NB4 (cell line): Measurements from ENCODE around the gene SMIM38.

Source experiments
- DNase-seq: peaks from one replicate; pipeline ENCODE4 v3.0.0; 2010; ENCODE audit warnings: low read depth
- H3K4me3 ChIP-seq: one replicate; pipeline ENCODE4 v1.5.1; 2011; ENCODE audit warnings: mild to moderate bottlenecking, low read depth, low read length, moderate library complexity
- CTCF ChIP-seq: IDR thresholded peaks from one replicate; pipeline ENCODE4 v1.5.1; 2012; ENCODE audit warnings: low read depth, low read length
- MAX ChIP-seq: IDR thresholded peaks from 2 replicates; pipeline ENCODE4 v1.6.1; 2011; ENCODE audit warnings: low read depth, low read length
- MYC ChIP-seq: IDR thresholded peaks from 2 replicates; pipeline ENCODE4 v1.6.1; 2011; ENCODE audit warnings: low read depth, low read length
- POLR2A ChIP-seq: IDR thresholded peaks from 2 replicates; pipeline ENCODE4 v1.6.1; 2011; ENCODE audit warnings: mild to moderate bottlenecking; ENCODE audit not compliant: insufficient read length; ENCODE audit errors: extremely low read depth

SMIM38 gene

DNA sequence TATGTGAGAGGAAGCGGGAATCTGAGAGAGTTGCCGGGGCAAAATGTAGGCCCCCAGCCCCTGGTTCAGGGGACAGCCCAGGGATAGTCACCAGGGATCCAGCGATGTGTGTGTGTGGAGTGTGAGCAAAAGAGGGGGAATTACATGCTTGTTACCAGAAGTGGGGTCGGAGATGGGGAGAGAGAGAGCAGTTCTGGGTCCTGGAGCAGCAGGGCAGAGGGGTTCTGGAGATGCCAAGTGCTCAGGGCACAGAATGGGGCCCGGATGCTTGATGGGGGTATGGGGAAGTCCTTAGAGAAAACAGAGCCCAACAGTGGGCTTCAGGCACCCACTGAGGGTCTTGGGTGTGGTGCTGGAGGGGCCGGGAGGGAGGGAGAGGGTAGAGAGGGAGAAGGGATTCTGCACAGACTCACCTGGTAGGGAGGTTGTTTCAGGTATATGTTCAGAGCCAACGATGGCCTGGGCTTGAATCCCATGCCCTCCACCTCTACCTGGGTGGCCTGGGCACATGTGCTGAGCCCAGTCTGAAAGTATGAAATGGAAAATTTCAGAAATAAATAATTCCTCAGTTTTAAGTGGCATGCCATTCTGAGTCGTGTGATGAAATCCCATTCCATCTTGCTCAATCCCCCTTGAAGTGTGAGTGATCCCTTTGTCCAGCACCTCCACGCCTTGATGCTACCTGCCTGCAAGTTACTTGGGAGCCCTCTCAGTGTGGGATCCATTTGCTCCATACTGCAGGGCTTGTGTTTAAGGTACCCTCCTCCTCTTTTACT lies 12.4 kb downstream of the SMIM38 start:
- H3K4me3 ChIP-seq, result no peak overlapping the region
- DNase-seq, result no peak
- no peak for TF ChIP-seq POLR2A
- TF ChIP-seq MYC, result no peak
- no peak for TF ChIP-seq CTCF
- no peak for TF ChIP-seq MAX

DNA sequence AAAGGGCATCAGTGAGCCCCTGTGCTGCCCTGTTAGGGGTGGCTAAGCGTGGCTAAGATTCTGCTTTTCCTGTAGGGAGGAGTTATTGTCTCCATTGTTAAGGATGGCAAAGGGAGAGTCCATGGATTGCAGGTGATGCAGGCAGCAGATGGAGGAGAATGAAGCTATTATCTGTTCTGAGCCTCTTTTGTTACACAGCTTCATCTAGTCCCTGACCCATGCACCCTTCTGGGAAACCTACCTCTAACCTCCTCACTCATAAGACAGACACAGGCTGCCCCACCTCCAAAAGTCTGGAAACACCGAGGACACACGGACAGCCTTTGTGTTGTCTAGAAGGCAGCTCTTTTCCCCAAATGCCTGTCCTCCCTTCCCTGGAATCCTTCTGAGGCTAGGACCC lies 13.7 kb downstream of the SMIM38 start:
- no peak overlapping the region for H3K4me3 ChIP-seq
- no peak for DNase-seq
- no peak for TF ChIP-seq CTCF
- TF ChIP-seq MYC, result no peak
- no peak for TF ChIP-seq POLR2A
- no peak for TF ChIP-seq MAX

- DNase-seq, result no peak
- no peak for TF ChIP-seq MYC
- no peak for TF ChIP-seq CTCF
- TF ChIP-seq POLR2A, result no peak
- no peak for TF ChIP-seq MAX
- no peak overlapping the region for H3K4me3 ChIP-seq
Observed at GRCh38 chr11:69170704-69171103, 15.0 kb downstream of the SMIM38 start.

DNA sequence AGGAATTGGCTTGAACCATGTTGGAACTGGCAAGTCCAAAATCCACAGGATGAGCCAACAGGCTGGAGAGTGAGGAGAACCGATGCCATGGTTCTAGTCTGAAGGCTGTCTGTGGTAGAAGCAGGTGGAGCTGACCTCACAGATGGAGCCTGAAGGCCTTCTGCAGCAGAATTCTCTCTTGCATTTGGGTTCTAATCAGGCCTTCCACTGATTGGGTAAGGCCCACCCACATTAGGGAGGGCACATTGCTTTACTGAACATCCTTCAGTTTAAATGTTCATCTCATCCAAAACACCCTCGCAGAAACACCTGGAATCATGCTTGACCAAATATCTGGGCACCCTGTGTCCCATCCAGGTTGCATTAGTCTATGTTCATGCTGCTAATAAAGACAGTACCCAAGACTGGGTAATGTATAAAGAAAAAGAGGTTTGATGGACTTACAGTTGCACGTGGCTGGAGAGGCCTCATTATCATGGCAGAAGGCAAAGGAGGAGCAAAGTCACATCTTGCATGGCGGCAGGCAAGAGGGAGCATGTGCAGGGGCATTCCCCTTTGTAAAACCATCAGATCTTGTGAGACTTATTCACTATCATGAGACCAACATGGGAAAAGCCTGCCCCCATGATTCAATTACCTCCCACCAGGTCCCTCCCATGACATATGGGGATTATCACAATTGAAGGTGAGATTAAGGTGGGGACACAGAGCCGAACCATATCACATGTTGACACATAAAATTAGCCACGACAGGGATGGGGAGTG lies 15.9 kb downstream of the SMIM38 start:
- no peak overlapping the region for H3K4me3 ChIP-seq
- no peak for DNase-seq
- TF ChIP-seq CTCF (no peak), MAX (no peak), POLR2A (no peak), MYC (no peak)

DNA sequence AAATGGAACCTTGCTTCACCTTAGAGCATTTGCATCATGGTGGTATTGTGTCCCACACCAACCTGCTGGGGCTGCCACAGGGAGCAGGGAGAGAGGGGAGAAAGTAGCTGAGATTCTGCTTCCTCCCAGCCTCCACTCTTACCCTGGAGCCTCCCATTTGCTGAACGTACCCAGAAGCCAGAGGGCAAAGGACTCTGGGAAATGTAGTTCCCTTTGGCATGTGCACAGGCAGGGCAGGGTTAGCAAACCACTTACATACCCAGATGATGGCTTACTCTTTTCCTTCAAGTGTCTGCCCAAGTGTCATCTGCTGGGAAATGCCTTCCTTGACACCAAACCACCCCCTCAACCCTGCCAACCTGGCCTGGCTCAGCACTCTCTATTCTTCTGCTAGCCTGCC lies 16.9 kb downstream of the SMIM38 start:
- TF ChIP-seq MAX (no peak), MYC (peak; percentile 49; the same call in 1 of the 2 replicates)
- peak; percentile 50 for DNase-seq
- H3K4me3 ChIP-seq, result no peak overlapping the region

DNA sequence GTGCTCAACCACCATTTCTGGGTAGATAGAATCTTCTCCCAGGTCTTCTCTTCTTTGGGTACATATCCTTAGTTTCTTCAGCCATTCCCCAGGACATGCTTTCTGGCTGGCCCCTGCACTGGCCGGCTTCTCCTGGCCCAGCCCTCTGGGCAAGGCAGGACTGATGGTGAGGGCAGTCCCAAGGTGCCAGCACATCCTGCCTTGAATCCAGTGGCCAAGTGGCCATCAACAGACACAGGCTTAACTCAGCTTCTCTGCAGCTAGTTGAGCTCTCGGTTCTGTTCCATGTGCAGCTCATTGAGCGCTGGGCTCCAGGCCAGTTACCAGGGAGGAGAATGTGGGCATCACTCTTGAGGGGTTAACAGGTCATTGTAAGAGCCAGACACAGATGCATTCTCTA lies 17.6 kb downstream of the SMIM38 start:
- no peak overlapping the region for H3K4me3 ChIP-seq

More for the DNA sequence above, 17.6 kb downstream of the SMIM38 start:
- no peak for DNase-seq
- TF ChIP-seq MYC, result no peak
- TF ChIP-seq MAX, result no peak
